Retinal pigment epithelial cell (primary cell): ENCODE results near the gene NFYC.

Experiments used
- DNase-seq: peaks from one replicate; pipeline ENCODE4 v3.0.0-alpha.2; 2010; ENCODE audit warnings: low read depth
- H3K4me3 ChIP-seq: 2 replicates; pipeline ENCODE4 v1.5.1; 2011; ENCODE audit warnings: mild to moderate bottlenecking, low read length, control low read depth, moderate library complexity
- CTCF ChIP-seq: conservative IDR thresholded peaks from 2 replicates; pipeline ENCODE4 v1.5.1; 2011; ENCODE audit warnings: low read depth, low read length, control low read depth, inconsistent platforms

Gene NFYC

GRCh38 chr1:40818264-40818961 lies 126.9 kb downstream of the NFYC start:
- TF ChIP-seq CTCF: no peak
- DNase-seq: no peak
- no peak overlapping the region for H3K4me3 ChIP-seq

GRCh38 chr1:40819101-40819500 lies 127.6 kb downstream of the NFYC start:
- TF ChIP-seq CTCF: no peak
- no peak overlapping the region for H3K4me3 ChIP-seq
- DNase-seq: no peak

GRCh38 chr1:40820251-40820797 lies 128.8 kb downstream of the NFYC start:
- DNase-seq: no peak
- TF ChIP-seq CTCF: peak; percentile 5

More at GRCh38 chr1:40820251-40820797, 128.8 kb downstream of the NFYC start:
- H3K4me3 ChIP-seq: no peak overlapping the region
